H1 (cell line): ENCODE data around the gene PSMC5. TPM values are rescaled to one million over a fixed set of nuclear protein-coding genes. Genes with fewer than 3 reads are reported as not detected.
A peak's percentile ranks its signal among the peaks of the same experiment; 100 is the strongest.

Source experiments
- CTCF ChIA-PET: fragments of 300-600 bp; sonication (Branson Sonifier 250); formaldehyde crosslinking; loops from one replicate; lab custom pipeline; 2021; ENCODE audit not compliant: partially characterized antibody; lab: Charles Lee
- POLR2A ChIA-PET: fragments of 300-600 bp; sonication (Branson Sonifier 250); formaldehyde crosslinking; loops from one replicate; lab custom pipeline; 2021; ENCODE audit warnings: inconsistent platforms; ENCODE audit not compliant: partially characterized antibody; lab: Charles Lee
- DNase-seq, 2 experiments: peaks; one replicate each; pipeline versions ENCODE4 v3.0.0 to v3.0.0-alpha.2; 2010 to 2022; ENCODE audit warnings: low spot score in 2 of 2, low read depth in 1 of 2, mixed read lengths in 1 of 2
- FAIRE-seq: peaks from 2 replicates; lab custom pipeline; 2011; peaks lifted over from hg19 to GRCh38; lab: Jason Lieb, UNC
- H2AFZ ChIP-seq: 2 replicates; pipeline ENCODE4 v1.8.1; 2012; ENCODE audit warnings: low read length, inconsistent platforms
- H2AK5ac ChIP-seq: 2 replicates; pipeline ENCODE4 v1.6.1; 2013; ENCODE audit warnings: low read depth, low read length
- H2BK120ac ChIP-seq: replicated peaks from 2 replicates; pipeline ENCODE3; 2013; ENCODE audit warnings: low read depth, low read length, inconsistent platforms
- H2BK12ac ChIP-seq: 2 replicates; pipeline ENCODE4 v1.6.1; 2013; ENCODE audit warnings: low read depth, low read length
- H2BK15ac ChIP-seq: 2 replicates; pipeline ENCODE4 v1.6.1; 2013; ENCODE audit warnings: low read length
- H2BK20ac ChIP-seq: 2 replicates; pipeline ENCODE4 v1.6.1; 2013; ENCODE audit warnings: low read length
- H2BK5ac ChIP-seq: 2 replicates; pipeline ENCODE4 v1.6.1; 2013; ENCODE audit warnings: low read depth, low read length
- H3K14ac ChIP-seq: 2 replicates; pipeline ENCODE4 v1.6.1; 2013; ENCODE audit warnings: inconsistent platforms; ENCODE audit not compliant: insufficient read length
- H3K18ac ChIP-seq: 2 replicates; pipeline ENCODE4 v1.6.1; 2013; ENCODE audit warnings: low read length; ENCODE audit errors: extremely low read depth
- H3K23ac ChIP-seq: 2 replicates; pipeline ENCODE4 v1.6.1; 2013; ENCODE audit warnings: inconsistent platforms; ENCODE audit not compliant: insufficient read length
- H3K23me2 ChIP-seq: 2 replicates; pipeline ENCODE4 v1.6.1; 2013; ENCODE audit warnings: low read depth, low read length
- H3K27ac ChIP-seq: 2 replicates; pipeline ENCODE4 v1.6.1; 2011; ENCODE audit warnings: low read depth, low read length, inconsistent platforms
- H3K27me3 ChIP-seq, 4 experiments: replicated peaks in 1 of 4; 1 replicate in 1 of 4; 2 replicates in 3 of 4; pipeline versions ENCODE4 v1.6.1 to v1.8.1; 2011 to 2013; ENCODE audit warnings: low read length in 3 of 4, mild to moderate bottlenecking in 3 of 4, inconsistent platforms in 2 of 4, mixed read lengths in 2 of 4, moderate library complexity in 1 of 4; ENCODE audit not compliant: control insufficient read depth in 3 of 4, insufficient read depth in 3 of 4; ENCODE audit errors: extremely low read depth in 1 of 4
- H3K36me3 ChIP-seq, 4 experiments: 2 replicates each; pipeline versions ENCODE4 v1.6.1 to v1.8.1; 2011 to 2013; ENCODE audit warnings: mild to moderate bottlenecking in 4 of 4, low read length in 3 of 4, moderate library complexity in 2 of 4, control low read depth in 1 of 4, inconsistent platforms in 1 of 4; ENCODE audit not compliant: insufficient read depth in 4 of 4, control insufficient read depth in 2 of 4
- H3K4ac ChIP-seq: replicated peaks from 2 replicates; pipeline ENCODE3; 2013; ENCODE audit warnings: low read length, low read depth, mixed read lengths, inconsistent platforms; ENCODE audit not compliant: insufficient read length
- H3K4me1 ChIP-seq, 4 experiments: replicated peaks in 1 of 4; 1 replicate in 1 of 4; 2 replicates in 3 of 4; pipeline versions ENCODE4 v1.6.1 to v1.8.1; 2011 to 2013; ENCODE audit warnings: low read length in 3 of 4, inconsistent platforms in 2 of 4, mixed read lengths in 1 of 4; ENCODE audit not compliant: insufficient read depth in 4 of 4, control insufficient read depth in 3 of 4
- H3K4me2 ChIP-seq, 2 experiments: 2 replicates each; pipeline versions ENCODE4 v1.6.1 to v1.8.1; 2011 to 2013; ENCODE audit warnings: low read depth in 2 of 2, low read length in 2 of 2, control low read depth in 1 of 2, inconsistent platforms in 1 of 2, mild to moderate bottlenecking in 1 of 2; ENCODE audit not compliant: insufficient read depth in 1 of 2
- H3K4me3 ChIP-seq, 4 experiments: fragments of 200-600, 300-600 bp in 1 of 4; sonication (generic), shearing (Covaris generic), sonication (Bioruptor Twin) in 1 of 4; 2 replicates each; pipeline versions ENCODE4 v1.5.1 to v1.8.1; 2011 to 2016; ENCODE audit warnings: low read length in 4 of 4, low read depth in 3 of 4, control low read depth in 2 of 4, inconsistent platforms in 2 of 4, mild to moderate bottlenecking in 2 of 4, mixed read lengths in 1 of 4, moderate library complexity in 1 of 4; ENCODE audit not compliant: insufficient read depth in 2 of 4; ENCODE audit errors: extremely low read depth in 1 of 4
- H3K56ac ChIP-seq: replicated peaks from 2 replicates; pipeline ENCODE3; 2013; ENCODE audit warnings: low read depth, mild to moderate bottlenecking, mixed read lengths, low read length, inconsistent platforms; ENCODE audit not compliant: insufficient read length
- H3K79me1 ChIP-seq: 2 replicates; pipeline ENCODE4 v1.6.1; 2013; ENCODE audit warnings: low read depth, low read length, control low read depth
- H3K79me2 ChIP-seq, 2 experiments: 2 replicates each; pipeline versions ENCODE4 v1.6.1 to v1.8.1; 2012 to 2013; ENCODE audit warnings: low read length in 2 of 2, mild to moderate bottlenecking in 2 of 2, inconsistent platforms in 1 of 2; ENCODE audit not compliant: insufficient read depth in 2 of 2, control insufficient read depth in 1 of 2
- H3K9ac ChIP-seq, 4 experiments: replicated peaks in 1 of 4; 1 replicate in 1 of 4; 2 replicates in 3 of 4; pipeline versions ENCODE4 v1.6.1 to v1.8.1; 2011 to 2013; ENCODE audit warnings: low read depth in 3 of 4, low read length in 3 of 4, control low read depth in 2 of 4, mild to moderate bottlenecking in 2 of 4, moderate library complexity in 2 of 4, inconsistent platforms in 1 of 4; ENCODE audit errors: extremely low read depth in 1 of 4
- H3K9me3 ChIP-seq, 2 experiments: 2 replicates each; pipeline versions ENCODE4 v1.6.1 to v1.8.1; 2012 to 2013; ENCODE audit warnings: mild to moderate bottlenecking in 2 of 2, moderate library complexity in 2 of 2, control low read depth in 1 of 2, inconsistent platforms in 1 of 2, low read depth in 1 of 2, low read length in 1 of 2, mixed read lengths in 1 of 2; ENCODE audit not compliant: insufficient read depth in 2 of 2
- H4K20me1 ChIP-seq, 2 experiments: replicated peaks in 1 of 2; 2 replicates each; pipeline versions ENCODE3 to v1.8.1; 2011 to 2013; ENCODE audit warnings: inconsistent platforms in 2 of 2, low read length in 2 of 2, mild to moderate bottlenecking in 1 of 2; ENCODE audit not compliant: insufficient read depth in 2 of 2, control insufficient read depth in 1 of 2
- H4K5ac ChIP-seq: 2 replicates; pipeline ENCODE4 v1.6.1; 2013; ENCODE audit warnings: low read length, low read depth, mixed read lengths, inconsistent platforms; ENCODE audit not compliant: insufficient read length
- H4K8ac ChIP-seq: 2 replicates; pipeline ENCODE4 v1.8.0; 2013; ENCODE audit warnings: mild to moderate bottlenecking, moderate library complexity, low read length, inconsistent platforms; ENCODE audit not compliant: insufficient read depth; ENCODE audit errors: extremely low read depth
- H4K91ac ChIP-seq: replicated peaks from 2 replicates; pipeline ENCODE3; 2013; ENCODE audit warnings: low read length, mixed read lengths, inconsistent platforms; ENCODE audit not compliant: insufficient read length
- ASH2L ChIP-seq: fragments of 200-600, 300-600 bp; sonication (generic); IDR thresholded peaks from one replicate; pipeline ENCODE4 v1.7.1; 2017; ENCODE audit warnings: low read length
- TAF7 ChIP-seq: optimal IDR thresholded peaks from 2 replicates; pipeline ENCODE3; 2011; ENCODE audit warnings: low read depth, mild to moderate bottlenecking, inconsistent platforms, low read length, moderate library complexity, borderline replicate concordance
- WGBS, 2 experiments: shearing (Covaris generic) in 1 of 2; methylation state at CpG; one replicate each; pipeline versions ENCODE4 v1.1.6 to v1.1.7; 2013 to 2015; ENCODE audit warnings: low lambda C conversion rate in 2 of 2, mixed read lengths in 2 of 2, inconsistent platforms in 1 of 2, low coverage in 1 of 2, missing lambda C conversion rate in 1 of 2; ENCODE audit not compliant: insufficient replicate concordance in 2 of 2, insufficient coverage in 1 of 2, insufficient read length in 1 of 2; ENCODE audit errors: extremely low coverage in 1 of 2, missing lambda C conversion rate in 1 of 2; 5-methylcytosine and 5-hydroxymethylcytosine counted together
- polyA plus RNA-seq, 7 experiments: library from polyadenylated mRNA; depleted of rRNA in 3 of 7; stranded (reverse) in 5 of 7; unstranded in 2 of 7; fragments of >200 nt in 5 of 7; fragments of 200-250 nt in 2 of 7; gene quantifications; 1 replicate in 5 of 7; 2 replicates in 1 of 7; 4 replicates in 1 of 7; pipeline versions ENCODE4 v1.2.1 to v1.2.3, GENCODE V29; 2011 to 2013; ENCODE audit warnings: missing spikeins in 2 of 7, mixed read lengths in 2 of 7
- total RNA-seq: library from RNA; stranded (reverse); fragmentation: NEBNext Ultra II Directional; extraction: Animal tissue kit (Norgen Biotek cat#: 25700); gene quantifications from 2 replicates; pipeline ENCODE4 v1.2.1, GENCODE V29; 2021

The PSMC5 gene
- total and polyA plus RNA-seq, 2 of the 8 experiments (the other 6 are each of a cell fraction or from before 2014, with no cell fraction given) = 172 to 180 TPM

GRCh38 chr17:63842173-63842539 is 14.9 kb downstream of the PSMC5 start:
- Histone ChIP-seq H3K9me3 (no peaks in the 10 kb centered on the region), H2BK5ac (peak overlapping the region; percentile 73; the same call in 1 of the 2 replicates), H3K79me1 (peaks cover 20% of the 10 kb centered on the region), H3K4me1 (peaks cover 3 to 28% (median 26%) of the 10 kb centered on the region in 4 experiments), H4K8ac (peak overlapping the region; percentile 51), H3K4me3 (peak overlapping the region; percentile 76 to 97 (median 83)), H2BK20ac (no peak overlapping the region), H3K56ac (peak overlapping the region; percentile 73), H3K14ac (no peak overlapping the region), H3K23me2 (peaks cover 8% of the 10 kb centered on the region), H2BK15ac (no peak overlapping the region), H3K27ac (peak overlapping the region; percentile 65; the same call in 1 of the 2 replicates), H3K79me2 (peaks cover 11 to 38% of the 10 kb centered on the region in 2 experiments), H2BK12ac (no peak overlapping the region), H3K18ac (peak overlapping the region; percentile 24), H3K4me2 (peak overlapping the region; percentile 93), H4K20me1 (peaks cover 0 to 4% of the 10 kb centered on the region in 2 experiments), H2AK5ac (no peak overlapping the region), H3K4ac (no peak overlapping the region), H3K27me3 (peaks cover 0 to 10% (median 5%) of the 10 kb centered on the region in 4 experiments; a peak in 5 of 7 replicates), H2AFZ (no peak overlapping the region), H4K5ac (peak overlapping the region; percentile 38), H4K91ac (peak overlapping the region; percentile 14), H3K23ac (no peak overlapping the region), H3K9ac (peak overlapping the region; percentile 68 to 81 (median 73)), H2BK120ac (no peak overlapping the region), H3K36me3 (no peaks in the 10 kb centered on the region; a peak in 2 of 8 replicates)
- FAIRE-seq = no peak
- CTCF ChIA-PET = interaction anchor here (0.6 to 1.4 kb wide), 4 partner anchors 10 to 18 kb away, joined by 4 to 7 read pairs (median 4); partner anchors contain the start of gene PSMC5
- POLR2A ChIA-PET = interaction anchor here (0.7 to 27.8 kb wide), 4 partner anchors 8 to 303 kb away, joined by 3 to 593 read pairs (median 8); partner anchors contain the start of genes CCDC47, DDX42, FTSJ3 and PSMC5
- DNase-seq = peak in 1 of 2 experiments; percentile 63
- TF ChIP-seq ASH2L (peak; percentile 10), TAF7 (no peak)
- 2% methylated on average over 14 of the region's 36 CpGs; no CpG with 5 or more reads in 1 of the 2 experiments for WGBS, 2 experiments
